H9 (cell line): ENCODE data around the gene DPP6. TPM values are rescaled to one million over a fixed set of nuclear protein-coding genes. Genes with fewer than 3 reads are reported as not detected.

Experiments
- DNase-seq: peaks from one replicate; pipeline ENCODE4 v3.0.0-alpha.2; 2017
- H2AFZ ChIP-seq: one replicate; pipeline ENCODE4 v1.6.1; 2013; ENCODE audit warnings: mild to moderate bottlenecking, low read length, control low read depth, moderate library complexity
- H2AK5ac ChIP-seq: 2 replicates; pipeline ENCODE4 v1.6.1; 2013; ENCODE audit warnings: low read length, control low read depth, mixed read lengths; ENCODE audit not compliant: insufficient read length
- H2BK120ac ChIP-seq: one replicate; pipeline ENCODE4 v1.6.1; 2013; ENCODE audit warnings: low read depth, mild to moderate bottlenecking, low read length, control low read depth, inconsistent platforms; ENCODE audit not compliant: poor library complexity, severe bottlenecking
- H2BK12ac ChIP-seq: 2 replicates; pipeline ENCODE4 v1.6.1; 2013; ENCODE audit warnings: low read length, control low read depth, mixed read lengths, low read depth; ENCODE audit not compliant: insufficient read length
- H2BK15ac ChIP-seq: 2 replicates; pipeline ENCODE4 v1.6.1; 2013; ENCODE audit warnings: low read depth, low read length, control low read depth
- H2BK20ac ChIP-seq: one replicate; pipeline ENCODE4 v1.6.1; 2013; ENCODE audit warnings: low read depth, mild to moderate bottlenecking, low read length, control low read depth, inconsistent platforms; ENCODE audit not compliant: poor library complexity, severe bottlenecking
- H2BK5ac ChIP-seq: 2 replicates; pipeline ENCODE4 v1.6.1; 2013; ENCODE audit warnings: low read length, control low read depth, mixed read lengths; ENCODE audit not compliant: insufficient read length
- H3K14ac ChIP-seq: 2 replicates; pipeline ENCODE4 v1.6.1; 2013; ENCODE audit warnings: low read length, control low read depth; ENCODE audit not compliant: insufficient read depth
- H3K18ac ChIP-seq: 2 replicates; pipeline ENCODE4 v1.6.1; 2013; ENCODE audit warnings: low read depth, mild to moderate bottlenecking, mixed read lengths, low read length, control low read depth; ENCODE audit not compliant: insufficient read length
- H3K23ac ChIP-seq: 2 replicates; pipeline ENCODE4 v1.6.1; 2013; ENCODE audit warnings: low read length, control low read depth, mixed read lengths, low read depth; ENCODE audit not compliant: insufficient read length
- H3K23me2 ChIP-seq: 2 replicates; pipeline ENCODE4 v1.6.1; 2013; ENCODE audit warnings: low read depth, mild to moderate bottlenecking, mixed read lengths, low read length, control low read depth; ENCODE audit not compliant: insufficient read length, poor library complexity, severe bottlenecking
- H3K27ac ChIP-seq: 2 replicates; pipeline ENCODE4 v1.5.1; 2013; ENCODE audit warnings: low read length, control low read depth, mixed read lengths, low read depth; ENCODE audit not compliant: insufficient read length
- H3K27me3 ChIP-seq: 2 replicates; pipeline ENCODE4 v1.6.1; 2013; ENCODE audit warnings: low read length, control low read depth, inconsistent platforms; ENCODE audit not compliant: insufficient read depth
- H3K4ac ChIP-seq: 2 replicates; pipeline ENCODE4 v1.6.1; 2013; ENCODE audit warnings: low read depth, mild to moderate bottlenecking, control low read depth, inconsistent platforms, low read length, moderate library complexity
- H3K4me1 ChIP-seq: 2 replicates; pipeline ENCODE4 v1.6.1; 2013; ENCODE audit warnings: low read length, control low read depth, inconsistent platforms; ENCODE audit not compliant: insufficient read depth
- H3K4me2 ChIP-seq: 2 replicates; pipeline ENCODE4 v1.6.1; 2013; ENCODE audit warnings: low read length, control low read depth, mixed read lengths; ENCODE audit not compliant: insufficient read length, insufficient read depth
- H3K56ac ChIP-seq: 2 replicates; pipeline ENCODE4 v1.6.1; 2013; ENCODE audit warnings: low read depth, mild to moderate bottlenecking, mixed read lengths, low read length, control low read depth; ENCODE audit not compliant: insufficient read length
- H3K79me1 ChIP-seq: 2 replicates; pipeline ENCODE4 v1.6.1; 2013; ENCODE audit warnings: low read depth, mild to moderate bottlenecking, moderate library complexity, low read length, control low read depth, inconsistent platforms; ENCODE audit not compliant: insufficient read depth, poor library complexity, severe bottlenecking
- H3K79me2 ChIP-seq: 2 replicates; pipeline ENCODE4 v1.6.1; 2013; ENCODE audit warnings: low read length, control low read depth, inconsistent platforms; ENCODE audit not compliant: insufficient read depth
- H3K9ac ChIP-seq: 2 replicates; pipeline ENCODE4 v1.6.1; 2013; ENCODE audit warnings: low read length, control low read depth, mixed read lengths; ENCODE audit not compliant: insufficient read length; ENCODE audit errors: extremely low read depth
- H3K9me3 ChIP-seq: one replicate; pipeline ENCODE4 v1.6.1; 2013; ENCODE audit warnings: low read depth, low read length, inconsistent platforms; ENCODE audit not compliant: control insufficient read depth
- H3T11ph ChIP-seq: one replicate; pipeline ENCODE4 v1.6.1; 2013; ENCODE audit warnings: mild to moderate bottlenecking, low read length, control low read depth, inconsistent platforms
- H4K20me1 ChIP-seq: one replicate; pipeline ENCODE4 v1.6.1; 2013; ENCODE audit not compliant: control insufficient read depth, insufficient read length, insufficient read depth
- H4K5ac ChIP-seq: 2 replicates; pipeline ENCODE4 v1.6.1; 2013; ENCODE audit warnings: low read depth, mild to moderate bottlenecking, mixed read lengths, low read length, control low read depth; ENCODE audit not compliant: insufficient read length
- H4K8ac ChIP-seq: replicated peaks from 2 replicates; pipeline ENCODE4 v1.6.1; 2013; ENCODE audit warnings: low read length, control low read depth, mixed read lengths, low read depth; ENCODE audit not compliant: insufficient read length
- H4K91ac ChIP-seq: 2 replicates; pipeline ENCODE4 v1.6.1; 2013; ENCODE audit warnings: low read depth, mild to moderate bottlenecking, moderate library complexity, mixed read lengths, low read length, control low read depth; ENCODE audit not compliant: insufficient read length
- H3K27ac Mint-ChIP-seq, 3 experiments: 2 replicates in 2 of 3; 3 replicates in 1 of 3; pipeline ENCODE4 v1.8.0; 2020 to 2021; ENCODE audit warnings: mixed read lengths in 3 of 3, mild to moderate bottlenecking in 1 of 3, moderate library complexity in 1 of 3
- H3K27me3 Mint-ChIP-seq: 2 replicates; pipeline ENCODE4 v1.8.0; 2021; ENCODE audit warnings: low read depth, mild to moderate bottlenecking, moderate library complexity, mixed read lengths
- H3K36me3 Mint-ChIP-seq, 3 experiments: 2 replicates in 2 of 3; 3 replicates in 1 of 3; pipeline ENCODE4 v1.8.0; 2020 to 2021; ENCODE audit warnings: low read depth in 3 of 3, mixed read lengths in 3 of 3; ENCODE audit not compliant: insufficient read depth in 1 of 3
- H3K4me1 Mint-ChIP-seq, 2 experiments: 2 replicates each; pipeline ENCODE4 v1.8.0; 2020; ENCODE audit warnings: mixed read lengths in 2 of 2
- H3K4me3 Mint-ChIP-seq, 2 experiments: 2 replicates in 1 of 2; 3 replicates in 1 of 2; pipeline ENCODE4 v1.8.0; 2020 to 2021; ENCODE audit warnings: mild to moderate bottlenecking in 2 of 2, mixed read lengths in 2 of 2, moderate library complexity in 1 of 2
- H3K9me3 Mint-ChIP-seq, 2 experiments: 2 replicates in 1 of 2; 3 replicates in 1 of 2; pipeline ENCODE4 v1.8.0; 2020; ENCODE audit warnings: mild to moderate bottlenecking in 2 of 2, mixed read lengths in 2 of 2, moderate library complexity in 1 of 2
- WGBS: extraction: QIAGEN DNeasy Blood & Tissue Kit; methylation state at CpG from one replicate; pipeline ENCODE4 v1.1.7; 2013; ENCODE audit warnings: missing lambda C conversion rate, low lambda C conversion rate, mixed read lengths; ENCODE audit not compliant: insufficient read length; ENCODE audit errors: extremely low coverage; 5-methylcytosine and 5-hydroxymethylcytosine counted together
- total RNA-seq: library from RNA; stranded (reverse); gene quantifications from 2 replicates; pipeline ENCODE4 v1.2.1, GENCODE V29; 2021
- TF ChIP-seq, protein P1 (sequence below): fragments of 200-600 bp; sonication (generic); conservative IDR thresholded peaks from 3 replicates; pipeline ENCODE4 v1.8.0; 2021; ENCODE audit warnings: antibody characterized with exemption, mild to moderate bottlenecking

DPP6 gene
- total RNA-seq, 1 experiment from 2014 or later = 4.5 TPM

DNA sequence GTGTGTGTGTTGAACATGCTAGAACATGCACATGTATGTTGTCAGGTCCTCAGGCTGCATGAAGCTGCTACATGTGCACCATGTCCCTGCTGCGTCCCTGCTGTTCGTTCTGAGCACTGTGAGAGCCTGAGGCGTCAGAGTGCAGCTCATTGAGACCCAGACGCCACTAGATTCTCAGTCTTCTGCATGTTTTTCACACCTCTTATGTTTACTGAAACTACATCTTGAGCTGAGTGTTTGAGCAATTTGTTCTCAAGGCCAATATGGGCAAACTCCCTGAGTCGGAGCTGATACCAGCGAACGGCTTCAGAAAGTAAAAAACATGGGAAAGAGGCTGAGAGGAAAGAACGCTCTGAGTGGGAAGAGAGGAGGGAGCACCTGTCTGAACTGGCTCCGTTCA is 600.4 kb downstream of the DPP6 start:
- Histone ChIP-seq H3T11ph (no peak overlapping the region), H2AFZ (no peak overlapping the region), H2BK15ac (no peak overlapping the region), H3K23me2 (no peaks in the 10 kb centered on the region), H3K56ac (no peak overlapping the region), H2BK120ac (no peak overlapping the region), H4K91ac (no peak overlapping the region), H2BK12ac (no peak overlapping the region), H3K9ac (no peak overlapping the region), H4K8ac (no peak overlapping the region), H4K20me1 (no peaks in the 10 kb centered on the region), H3K9me3 (no peaks in the 10 kb centered on the region), H2BK20ac (no peak overlapping the region), H4K5ac (no peak overlapping the region), H3K79me1 (no peaks in the 10 kb centered on the region), H2AK5ac (no peak overlapping the region), H3K79me2 (no peaks in the 10 kb centered on the region), H3K27me3 (no peaks in the 10 kb centered on the region), H3K14ac (no peak overlapping the region; the same call in 1 of the 2 replicates), H2BK5ac (no peak overlapping the region), H3K4me2 (no peak overlapping the region), H3K4ac (no peak overlapping the region), H3K23ac (no peak overlapping the region), H3K4me1 (no peaks in the 10 kb centered on the region), H3K27ac (no peak overlapping the region), H3K18ac (no peak overlapping the region)
- Mint-ChIP-seq H3K4me1 (no peaks in the 10 kb centered on the region), H3K27ac (no peak overlapping the region), H3K4me3 (no peak overlapping the region), H3K9me3 (peaks cover 4 to 7% of the 10 kb centered on the region in 2 experiments; a peak in 4 of 5 replicates), H3K36me3 (peaks cover 3 to 5% (median 3%) of the 10 kb centered on the region in 3 experiments; a peak in 4 of 7 replicates), H3K27me3 (peaks cover 4% of the 10 kb centered on the region)
- TF ChIP-seq, protein P1, sequence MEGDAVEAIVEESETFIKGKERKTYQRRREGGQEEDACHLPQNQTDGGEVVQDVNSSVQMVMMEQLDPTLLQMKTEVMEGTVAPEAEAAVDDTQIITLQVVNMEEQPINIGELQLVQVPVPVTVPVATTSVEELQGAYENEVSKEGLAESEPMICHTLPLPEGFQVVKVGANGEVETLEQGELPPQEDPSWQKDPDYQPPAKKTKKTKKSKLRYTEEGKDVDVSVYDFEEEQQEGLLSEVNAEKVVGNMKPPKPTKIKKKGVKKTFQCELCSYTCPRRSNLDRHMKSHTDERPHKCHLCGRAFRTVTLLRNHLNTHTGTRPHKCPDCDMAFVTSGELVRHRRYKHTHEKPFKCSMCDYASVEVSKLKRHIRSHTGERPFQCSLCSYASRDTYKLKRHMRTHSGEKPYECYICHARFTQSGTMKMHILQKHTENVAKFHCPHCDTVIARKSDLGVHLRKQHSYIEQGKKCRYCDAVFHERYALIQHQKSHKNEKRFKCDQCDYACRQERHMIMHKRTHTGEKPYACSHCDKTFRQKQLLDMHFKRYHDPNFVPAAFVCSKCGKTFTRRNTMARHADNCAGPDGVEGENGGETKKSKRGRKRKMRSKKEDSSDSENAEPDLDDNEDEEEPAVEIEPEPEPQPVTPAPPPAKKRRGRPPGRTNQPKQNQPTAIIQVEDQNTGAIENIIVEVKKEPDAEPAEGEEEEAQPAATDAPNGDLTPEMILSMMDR = no peak
- WGBS = no CpG with 5 or more reads among the region's 9 CpGs
- DNase-seq = no peak
